IMR-90 (cell line): ENCODE measurements around the gene ZNF423. TPM values are rescaled to one million over a fixed set of nuclear protein-coding genes. Genes with fewer than 3 reads are reported as not detected.

Experiments used
- ATAC-seq: fragments of 200-7000 bp; cut with Tn5 transposase; 2 replicates; pipeline ENCODE4 v1.9.1; 2020; ENCODE audit warnings: low read depth, mild to moderate bottlenecking, moderate library complexity
- BruUV-seq: library from RNA; stranded (reverse); fragments of 400-500 nt; replicated peaks from 2 replicates; lab custom pipeline; 2021; lab: Mats Ljungman, UMichigan
- CTCF ChIA-PET: fragments of 300-600 bp; formaldehyde crosslinking; extraction: SDS; loops from one replicate; lab custom pipeline; 2021; ENCODE audit warnings: antibody characterized with exemption; lab: Yijun Ruan, JAX
- POLR2A ChIA-PET: fragments of 300-600 bp; sonication (Branson Sonifier 250); formaldehyde crosslinking; loops from one replicate; lab custom pipeline; 2022; ENCODE audit warnings: antibody characterized with exemption; ENCODE audit not compliant: unreplicated experiment; lab: Charles Lee
- DNase-seq: peaks from one replicate; pipeline ENCODE4 v3.0.0; 2013
- H2AFZ ChIP-seq: replicated peaks from 2 replicates; pipeline ENCODE3; 2013; ENCODE audit warnings: low read length, mild to moderate bottlenecking; ENCODE audit not compliant: poor library complexity
- H2AK5ac ChIP-seq: 2 replicates; pipeline ENCODE4 v1.6.1; 2013; ENCODE audit warnings: low read depth, low read length, inconsistent platforms
- H2AK9ac ChIP-seq: replicated peaks from 2 replicates; pipeline ENCODE3; 2013; ENCODE audit warnings: mild to moderate bottlenecking, low read depth, low read length, moderate library complexity; ENCODE audit not compliant: poor library complexity
- H2BK120ac ChIP-seq: 2 replicates; pipeline ENCODE4 v1.6.1; 2013; ENCODE audit warnings: low read depth, low read length, inconsistent platforms
- H2BK15ac ChIP-seq: 3 replicates; pipeline ENCODE4 v1.6.1; 2013; ENCODE audit warnings: low read depth, low read length, inconsistent platforms
- H2BK20ac ChIP-seq: 2 replicates; pipeline ENCODE4 v1.6.1; 2013; ENCODE audit warnings: low read depth, mild to moderate bottlenecking, inconsistent platforms, low read length, moderate library complexity
- H2BK5ac ChIP-seq: 2 replicates; pipeline ENCODE4 v1.6.1; 2013; ENCODE audit warnings: mild to moderate bottlenecking, low read depth, low read length, inconsistent platforms; ENCODE audit not compliant: poor library complexity, severe bottlenecking
- H3K14ac ChIP-seq: replicated peaks from 2 replicates; pipeline ENCODE4 v1.6.1; 2013; ENCODE audit warnings: low read depth, low read length, inconsistent platforms
- H3K18ac ChIP-seq: 2 replicates; pipeline ENCODE4 v1.6.1; 2013; ENCODE audit warnings: low read depth, low read length, control low read depth
- H3K23ac ChIP-seq: 2 replicates; pipeline ENCODE4 v1.6.1; 2013; ENCODE audit warnings: low read depth, low read length, inconsistent platforms
- H3K27ac ChIP-seq: 2 replicates; pipeline ENCODE4 v1.5.1; 2013; ENCODE audit warnings: mild to moderate bottlenecking, control low read depth, low read length; ENCODE audit not compliant: insufficient read depth
- H3K27me3 ChIP-seq: 2 replicates; pipeline ENCODE4 v1.6.1; 2013; ENCODE audit warnings: low read length; ENCODE audit not compliant: control insufficient read depth, insufficient read depth
- H3K36me3 ChIP-seq: 2 replicates; pipeline ENCODE4 v1.6.1; 2013; ENCODE audit warnings: low read length, mixed read lengths; ENCODE audit not compliant: control insufficient read depth, insufficient read depth
- H3K4ac ChIP-seq: 2 replicates; pipeline ENCODE4 v1.6.1; 2013; ENCODE audit warnings: low read depth, low read length, inconsistent platforms
- H3K4me1 ChIP-seq: 2 replicates; pipeline ENCODE4 v1.6.1; 2013; ENCODE audit warnings: low read length, mixed read lengths; ENCODE audit not compliant: control insufficient read depth, insufficient read depth
- H3K4me2 ChIP-seq: 2 replicates; pipeline ENCODE4 v1.6.1; 2013; ENCODE audit warnings: low read depth, mild to moderate bottlenecking, control low read depth, low read length, moderate library complexity
- H3K4me3 ChIP-seq: 2 replicates; pipeline ENCODE4 v1.5.1; 2013; ENCODE audit warnings: low read depth, mild to moderate bottlenecking, control low read depth, low read length, moderate library complexity; ENCODE audit not compliant: insufficient read depth
- H3K56ac ChIP-seq: 2 replicates; pipeline ENCODE4 v1.6.1; 2013; ENCODE audit warnings: low read length, inconsistent platforms; ENCODE audit not compliant: insufficient read depth; ENCODE audit errors: extremely low read depth
- H3K79me1 ChIP-seq, 2 experiments: 2 replicates each; pipeline ENCODE4 v1.6.1; 2013; ENCODE audit warnings: low read length in 2 of 2, inconsistent platforms in 1 of 2, low read depth in 1 of 2
- H3K9ac ChIP-seq: 2 replicates; pipeline ENCODE4 v1.6.1; 2013; ENCODE audit warnings: low read depth, low read length, control low read depth
- H3K9me1 ChIP-seq: 2 replicates; pipeline ENCODE4 v1.6.1; 2013; ENCODE audit warnings: low read length, inconsistent platforms; ENCODE audit not compliant: insufficient read depth
- H3K9me3 ChIP-seq: 2 replicates; pipeline ENCODE4 v1.6.1; 2013; ENCODE audit warnings: low read length; ENCODE audit not compliant: control insufficient read depth, insufficient read depth
- H4K20me1 ChIP-seq: 2 replicates; pipeline ENCODE4 v1.6.1; 2013; ENCODE audit warnings: low read length, inconsistent platforms; ENCODE audit not compliant: insufficient read depth
- H4K5ac ChIP-seq: 2 replicates; pipeline ENCODE4 v1.6.1; 2013; ENCODE audit warnings: mild to moderate bottlenecking, low read depth, low read length, control low read depth
- H4K8ac ChIP-seq, 2 experiments: 2 replicates each; pipeline ENCODE4 v1.6.1; 2013; ENCODE audit warnings: low read depth in 2 of 2, low read length in 2 of 2, control low read depth in 1 of 2, inconsistent platforms in 1 of 2
- H4K91ac ChIP-seq: 2 replicates; pipeline ENCODE4 v1.6.1; 2013; ENCODE audit warnings: low read depth, low read length, inconsistent platforms; ENCODE audit not compliant: insufficient read depth
- BHLHE40 ChIP-seq: fragments of 150-350 bp; IDR thresholded peaks from 2 replicates; pipeline ENCODE4 v1.6.1; 2016; ENCODE audit warnings: mild to moderate bottlenecking, low read depth, low read length
- CEBPB ChIP-seq: IDR thresholded peaks from 2 replicates; pipeline ENCODE4 v1.6.1; 2012; ENCODE audit warnings: low read depth, low read length, improper control_type of control experiment
- CHD1 ChIP-seq: IDR thresholded peaks from 2 replicates; pipeline ENCODE4 v1.6.1; 2012; ENCODE audit warnings: low read depth, low read length, improper control_type of control experiment
- FOS ChIP-seq: fragments of 150-350 bp; IDR thresholded peaks from 2 replicates; pipeline ENCODE4 v1.6.1; 2016; ENCODE audit warnings: low read depth, low read length
- MAZ ChIP-seq: IDR thresholded peaks from 2 replicates; pipeline ENCODE4 v1.6.1; 2012; ENCODE audit warnings: low read depth, mild to moderate bottlenecking, low read length, improper control_type of control experiment, moderate library complexity, borderline replicate concordance
- MXI1 ChIP-seq: IDR thresholded peaks from 2 replicates; pipeline ENCODE4 v1.6.1; 2012; ENCODE audit warnings: low read depth, mild to moderate bottlenecking, low read length, moderate library complexity, borderline replicate concordance
- NFE2L2 ChIP-seq: fragments of 150-350 bp; IDR thresholded peaks from 2 replicates; pipeline ENCODE4 v1.6.1; 2016; ENCODE audit warnings: low read depth, mild to moderate bottlenecking, low read length
- POLR2A ChIP-seq: IDR thresholded peaks from 2 replicates; pipeline ENCODE4 v1.6.1; 2012; ENCODE audit warnings: mild to moderate bottlenecking, low read depth, low read length
- RAD21 ChIP-seq: IDR thresholded peaks from 2 replicates; pipeline ENCODE4 v1.6.1; 2012; ENCODE audit warnings: low read length, improper control_type of control experiment
- RFX5 ChIP-seq: IDR thresholded peaks from 2 replicates; pipeline ENCODE4 v1.8.0; 2012; ENCODE audit warnings: low read depth, mild to moderate bottlenecking, low read length, moderate library complexity
- SMC3 ChIP-seq: fragments of 150-350 bp; IDR thresholded peaks from 2 replicates; pipeline ENCODE4 v1.6.1; 2016; ENCODE audit warnings: low read depth, mild to moderate bottlenecking, antibody characterized with exemption, low read length, moderate library complexity
- USF2 ChIP-seq: fragments of 150-350 bp; IDR thresholded peaks from 2 replicates; pipeline ENCODE4 v1.6.1; 2017; ENCODE audit warnings: mild to moderate bottlenecking, antibody characterized with exemption, low read length, low read depth
- WGBS, 2 experiments: methylation state at CpG; one replicate each; pipeline versions ENCODE4 v1.1.5 to v1.1.7; 2013; ENCODE audit warnings: missing lambda C conversion rate in 2 of 2; ENCODE audit not compliant: insufficient read length in 1 of 2; ENCODE audit errors: extremely low coverage in 2 of 2; 5-methylcytosine and 5-hydroxymethylcytosine counted together
- dilution Hi-C: fragments of 300-500 bp; cut with HindIII; formaldehyde crosslinking; loops from one replicate; pipeline ENCODE4 v1.14.3; 2018; ENCODE audit warnings: low sequenced_read_pairs; ENCODE audit not compliant: unreplicated experiment
- in situ Hi-C: fragments of 300-500 bp; cut with MboI; formaldehyde crosslinking; loops from 3 replicates; pipeline ENCODE4 v1.14.3; 2019; ENCODE audit warnings: low sequenced_read_pairs, inconsistent platforms, mixed read lengths
- intact Hi-C: fragments of 100-400 bp; cut with micrococcal nuclease; formaldehyde crosslinking; loops from 2 replicates; pipeline ENCODE4 v1.10.0; 2022
- polyA plus RNA-seq, 3 experiments: library from polyadenylated mRNA; depleted of rRNA; stranded (reverse); fragments of >200 nt; gene quantifications; 2 replicates each; pipeline ENCODE4 v1.2.3, GENCODE V29; 2012; ENCODE audit warnings: low replicate concordance in 1 of 3
- total RNA-seq: library from RNA; depleted of rRNA; stranded (reverse); fragments of >200 nt; gene quantifications from 2 replicates; pipeline ENCODE4 v1.2.3, GENCODE V29; 2012

ZNF423 gene
- total and polyA plus RNA-seq, 2 of the 4 experiments (the other 2 are of a cell fraction) = under 0.01 to 0.10 TPM

- H3K23ac ChIP-seq = no peak overlapping the region
- no peak overlapping the region for H2BK15ac ChIP-seq
- POLR2A ChIA-PET = no interaction called here
- H3K4me1 ChIP-seq = no peaks in the 10 kb centered on the region
- in situ Hi-C loops (no loop called here), intact Hi-C loops (no loop called here), dilution Hi-C loops (no loop called here)
- no peak overlapping the region for H4K8ac ChIP-seq
- no peaks in the 10 kb centered on the region for H4K20me1 ChIP-seq
- H2AK5ac ChIP-seq = no peak overlapping the region
- H2AK9ac ChIP-seq = no peak overlapping the region
- ATAC-seq (no peak), DNase-seq (no peak)
- no peak overlapping the region for H3K14ac ChIP-seq
- 20% methylated on average over 1 of the region's 14 CpGs; no CpG with 5 or more reads in 1 of the 2 experiments for WGBS, 2 experiments
- H3K4me3 ChIP-seq = no peak overlapping the region
- no peak overlapping the region for H2BK120ac ChIP-seq
- no peak overlapping the region for H3K4me2 ChIP-seq
- no peak overlapping the region for H2BK5ac ChIP-seq
- no peak overlapping the region for H3K56ac ChIP-seq
- H3K9me3 ChIP-seq = no peaks in the 10 kb centered on the region
- peaks cover 1% of the 10 kb centered on the region; the same call in 1 of the 2 replicates for H3K27me3 ChIP-seq
- no peak overlapping the region for H3K9ac ChIP-seq
- no peak overlapping the region for H4K5ac ChIP-seq
- no peak overlapping the region for H4K91ac ChIP-seq
- no peak overlapping the region for H2BK20ac ChIP-seq
- CTCF ChIA-PET = no interaction called here
- H3K4ac ChIP-seq = no peak overlapping the region
- no peaks in the 10 kb centered on the region for H3K79me1 ChIP-seq
- no peak overlapping the region for H3K27ac ChIP-seq
- TF ChIP-seq BHLHE40 (no peak), MAZ (no peak), FOS (no peak), RFX5 (no peak), MXI1 (no peak), RAD21 (no peak), NFE2L2 (no peak), USF2 (no peak), SMC3 (no peak), CEBPB (no peak), CHD1 (no peak), POLR2A (no peak)
- H3K9me1 ChIP-seq = no peaks in the 10 kb centered on the region
- no peak overlapping the region for H3K18ac ChIP-seq
- no peak overlapping the region for H2AFZ ChIP-seq
- no peaks in the 10 kb centered on the region for H3K36me3 ChIP-seq
- no TSS peak for BruUV-seq
Observed at GRCh38 chr16:49781401-49781800, 74.5 kb downstream of the ZNF423 start.
